Inflammatory macrophage treated with lipopolysaccharide for 1 hour (primary cell): ENCODE data around the gene ARHGEF33.
A peak's percentile ranks its signal among the peaks of the same experiment; 100 is the strongest.

Experiments used
- DNase-seq, 2 donors: peaks; one replicate each; pipeline ENCODE4 v3.0.0-alpha.2; 2020 to 2022

Gene ARHGEF33

DNA sequence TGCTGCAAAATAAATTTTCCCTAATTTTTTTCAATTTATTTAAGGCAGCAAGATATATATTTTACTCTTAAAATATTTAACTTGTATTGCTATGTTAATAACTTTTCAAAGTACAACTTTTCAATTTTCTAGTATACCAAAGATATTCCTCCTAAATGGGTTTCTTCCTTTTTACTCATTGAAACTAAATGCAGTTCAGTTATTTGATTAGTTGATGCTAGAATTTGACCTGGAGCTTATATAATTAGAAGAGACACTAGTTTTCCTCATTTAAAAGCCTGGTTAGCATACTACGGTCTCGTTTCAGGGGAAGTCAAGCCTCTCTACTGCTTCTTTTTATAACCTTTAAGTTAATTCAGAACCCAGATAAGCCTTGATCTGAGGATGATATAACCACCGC, at the start of gene ARHGEF33:
Gene ARHGEF33 (plus strand): TSS at position 301 of the 400 bp plus-strand sequence. CDS start 29,573 bp downstream, outside the sequence.
- DNase-seq, result no peak

DNA sequence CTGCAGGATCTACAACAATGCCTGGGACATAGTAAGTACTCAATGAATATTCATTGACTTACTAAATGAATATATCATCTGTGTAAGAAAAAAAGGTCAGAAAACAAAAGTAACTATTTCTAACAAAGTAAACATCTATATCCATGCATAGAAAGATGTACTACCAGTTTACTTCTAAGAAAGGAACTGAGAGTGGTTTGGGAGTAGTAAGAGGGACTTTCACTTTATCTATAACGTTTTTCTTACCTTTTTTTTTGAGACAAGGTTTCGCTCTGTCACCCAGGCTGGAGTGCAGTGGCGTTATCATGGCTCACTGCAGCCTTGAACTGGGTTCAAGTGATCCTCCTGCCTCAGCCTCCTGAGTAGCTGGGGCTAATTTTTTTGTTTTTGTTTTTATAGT, 39.6 kb upstream of the ARHGEF33 start:
- no peak for DNase-seq

DNA sequence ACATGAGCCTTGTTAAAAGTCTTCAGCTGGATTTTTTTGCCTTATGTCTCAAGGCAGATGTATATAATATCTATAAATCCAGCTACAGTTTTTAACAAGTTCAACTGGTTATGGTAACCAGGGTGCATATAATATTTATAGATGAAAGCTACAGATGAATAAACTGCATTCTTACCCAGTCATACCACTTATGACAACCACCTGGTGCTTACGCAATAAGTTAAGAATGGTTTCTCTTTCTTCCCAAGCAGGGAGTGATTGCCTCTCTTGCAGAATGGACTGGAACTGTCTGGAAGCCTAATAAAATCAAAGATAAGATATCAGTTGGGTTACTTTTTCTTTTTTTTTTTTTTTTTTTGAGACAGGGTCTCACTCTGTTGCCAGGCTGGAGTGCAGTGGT, 33.5 kb upstream of the ARHGEF33 start:
- DNase-seq, result no peak

DNA sequence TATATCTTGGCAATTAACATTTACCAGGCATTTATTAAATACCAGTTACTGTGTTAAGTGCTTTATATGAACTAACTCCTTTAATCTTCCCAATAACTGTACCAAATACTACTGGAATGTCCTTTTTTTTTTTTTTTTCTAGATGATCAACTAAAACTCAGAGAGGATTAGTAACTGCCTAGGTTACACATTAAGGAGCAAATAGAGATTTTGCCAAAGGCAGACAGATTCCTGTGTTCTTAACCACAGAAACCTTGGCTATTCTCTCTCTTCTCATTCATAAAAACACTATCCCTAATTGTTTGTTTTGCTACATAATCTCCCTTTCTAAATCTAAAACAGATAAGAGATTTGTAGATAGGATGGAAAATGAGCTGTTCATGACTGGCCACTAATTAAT, 27.2 kb upstream of the ARHGEF33 start:
- DNase-seq, result no peak

DNA sequence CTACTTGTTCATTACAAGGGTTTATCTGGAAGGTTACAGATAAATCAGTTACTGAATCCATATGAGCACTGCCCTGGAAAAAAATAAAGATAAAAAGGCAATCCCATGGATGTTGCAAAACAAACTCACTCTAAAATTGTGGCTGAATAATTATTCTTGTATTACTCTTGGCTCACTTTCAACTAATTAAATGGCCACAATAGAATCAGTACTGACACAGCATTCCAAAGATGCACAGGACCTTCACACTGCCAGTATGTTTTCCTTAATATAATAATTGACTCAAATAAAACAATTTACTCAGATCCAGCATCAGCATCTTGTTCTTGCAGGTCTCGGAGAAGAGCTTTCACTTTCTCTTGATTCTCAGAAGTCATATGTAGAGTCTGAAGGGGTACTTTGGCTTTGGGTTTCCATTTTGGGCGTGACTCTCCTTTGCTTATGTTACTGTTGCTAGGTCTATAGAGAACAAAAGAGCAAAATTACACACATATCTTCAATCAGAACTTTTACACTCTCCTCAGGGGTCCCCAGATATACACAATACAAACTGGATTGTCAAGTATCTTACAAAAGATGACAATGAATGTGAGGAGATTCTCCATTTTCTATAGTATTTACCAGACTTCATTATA, 26.5 kb upstream of the ARHGEF33 start:
- no peak for DNase-seq

DNA sequence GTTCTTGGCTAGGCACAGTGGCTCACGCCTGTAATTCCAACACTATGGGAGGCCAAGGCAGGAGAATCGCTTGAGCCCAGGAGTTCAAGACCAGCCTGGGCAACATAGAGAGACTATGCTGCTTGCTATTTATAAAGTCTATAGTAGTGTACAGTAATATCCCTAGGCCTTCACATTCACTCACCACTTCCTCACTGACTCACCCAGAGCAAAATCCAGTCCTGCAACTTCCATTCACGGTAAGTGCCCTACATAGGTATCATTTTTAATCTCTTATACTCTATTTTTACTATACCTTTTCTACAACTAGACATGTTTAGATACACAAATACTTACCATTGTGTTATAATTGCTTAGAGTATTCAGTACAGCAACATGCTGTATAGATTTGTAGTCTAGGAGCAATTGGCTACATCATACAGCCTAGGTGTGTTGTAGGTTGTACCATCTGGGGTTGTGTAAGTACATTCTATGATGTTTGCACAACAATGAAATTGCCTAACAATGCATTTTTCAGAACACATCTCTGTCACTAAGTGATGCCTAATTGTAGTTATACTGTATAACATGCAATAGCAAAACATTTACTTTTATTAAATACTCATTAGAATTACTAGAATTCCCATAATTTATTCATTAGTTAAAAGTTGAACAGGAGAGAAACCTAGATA, 22.8 kb upstream of the ARHGEF33 start:
- DNase-seq, result no peak

DNA sequence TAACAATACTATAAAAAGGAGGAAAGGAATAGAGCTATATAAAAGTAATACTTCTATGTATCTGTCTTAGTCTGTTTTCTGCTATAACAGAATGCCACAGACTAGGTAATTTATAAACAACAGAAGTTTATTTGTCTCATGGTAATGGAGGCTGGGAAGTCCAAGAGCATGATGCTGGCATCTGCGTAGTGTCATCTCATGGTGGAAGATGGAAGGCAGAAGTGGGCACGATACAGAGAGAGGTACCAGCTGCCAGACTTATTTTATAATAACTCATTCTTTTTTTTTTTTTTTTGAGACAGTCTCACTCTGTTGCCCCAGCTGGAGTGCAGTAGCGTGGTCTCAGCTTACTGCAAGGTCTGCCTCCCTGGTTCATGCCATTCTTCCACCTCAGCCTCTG, 18.2 kb upstream of the ARHGEF33 start:
- DNase-seq, result no peak

DNA sequence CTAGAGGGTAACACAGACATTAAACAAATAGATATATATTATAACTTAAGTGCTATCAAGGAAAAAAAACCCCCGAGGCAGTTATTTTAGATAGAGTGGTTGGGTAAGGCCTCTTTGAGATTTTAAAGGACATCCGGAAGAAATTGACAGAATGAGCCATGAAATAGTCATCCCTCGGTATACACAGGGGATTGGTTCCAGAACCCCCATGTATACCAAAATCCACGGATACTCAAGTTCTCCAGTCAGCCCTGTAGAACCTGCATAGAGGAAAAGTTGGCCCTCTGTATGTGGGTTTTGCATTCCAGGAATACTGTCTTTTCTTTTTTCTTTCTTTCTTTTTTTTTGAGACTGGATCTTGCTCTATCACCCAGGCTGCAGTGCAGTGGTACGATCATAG, 15.9 kb upstream of the ARHGEF33 start:
- DNase-seq, result no peak

DNA sequence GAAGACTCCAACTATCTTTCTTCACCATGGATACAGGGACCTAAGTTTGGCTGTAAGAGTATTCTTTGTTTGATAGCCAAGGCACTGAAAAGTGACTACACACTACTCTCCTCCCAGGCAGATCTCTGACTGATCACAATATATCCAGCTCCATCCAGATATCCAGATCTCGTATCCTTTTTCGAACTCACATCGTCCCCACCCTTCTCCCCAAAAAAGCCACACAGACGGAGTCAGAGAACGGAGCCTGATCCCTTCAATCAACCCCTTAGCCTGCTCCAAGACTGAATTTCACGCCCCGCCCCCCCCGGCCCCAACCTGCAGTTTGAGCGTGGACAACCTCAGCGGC, 14.5 kb upstream of the ARHGEF33 start:
- DNase-seq, result no peak

DNA sequence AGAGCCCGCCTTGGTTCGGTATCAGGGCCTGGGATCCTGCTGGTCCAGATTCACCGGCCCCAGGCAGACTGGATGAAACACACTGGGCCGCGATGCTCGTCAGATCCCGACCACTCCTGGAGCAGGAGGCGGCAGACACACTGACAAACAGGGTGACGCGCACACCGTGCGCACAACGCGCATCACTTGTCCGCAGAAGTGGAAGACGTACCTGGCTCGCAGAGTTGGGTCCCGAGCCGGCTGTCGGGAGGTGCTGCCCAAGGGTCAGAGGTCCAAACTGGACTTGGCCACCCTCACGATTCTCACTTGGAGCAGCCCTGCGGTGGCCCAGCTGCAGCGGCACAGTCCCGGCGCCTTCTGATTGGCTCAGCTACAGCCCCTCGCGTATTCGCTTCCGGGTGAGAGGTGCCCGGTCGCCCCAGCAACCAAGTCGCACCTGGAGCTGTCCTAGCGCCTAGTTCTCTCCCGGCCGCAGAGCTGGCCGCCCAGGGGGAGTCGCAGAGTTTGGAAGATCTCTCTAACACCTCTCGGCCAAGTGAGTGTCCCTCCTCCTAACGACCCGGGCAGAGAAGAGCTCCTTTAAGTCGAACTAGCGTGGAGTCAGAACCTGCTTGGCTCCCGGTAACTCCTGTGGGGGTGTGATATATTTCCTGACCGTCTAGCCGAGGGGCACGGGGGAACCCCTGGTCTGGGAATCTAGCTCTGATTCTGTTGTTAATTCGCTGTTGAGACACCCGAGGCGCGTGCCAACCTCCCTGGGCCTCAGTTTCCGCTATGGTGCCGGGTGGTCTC, 13.9 kb upstream of the ARHGEF33 start, which contains the start of the genes DHX57 and MORN2:
Gene DHX57 (minus strand): TSS at position 359 of the 792 bp plus-strand sequence. CDS start 7,529 bp downstream, outside the sequence.
Gene MORN2 (plus strand): TSS at position 401 of the 792 bp plus-strand sequence.
- peak; percentile 65 to 73 for DNase-seq

DNA sequence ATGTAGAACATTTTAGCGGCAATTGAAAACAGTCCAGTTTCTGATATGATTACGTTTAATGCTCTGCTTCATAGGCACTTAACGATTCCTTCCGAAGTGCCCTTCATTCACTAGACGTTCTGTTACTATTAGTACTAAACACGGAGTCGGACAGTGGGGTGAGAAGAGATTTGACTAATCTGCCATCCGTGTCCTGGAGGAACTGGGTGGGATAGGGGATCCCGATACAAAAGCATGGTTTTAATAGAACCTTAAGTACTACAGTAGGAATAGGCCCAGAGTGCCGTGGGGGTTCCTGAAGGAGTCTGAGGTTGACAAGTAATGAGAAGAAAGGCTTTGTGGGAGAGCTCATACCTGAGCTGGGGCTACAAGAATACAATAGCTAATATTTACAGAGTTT, 13.3 kb upstream of the ARHGEF33 start:
- no peak for DNase-seq

DNA sequence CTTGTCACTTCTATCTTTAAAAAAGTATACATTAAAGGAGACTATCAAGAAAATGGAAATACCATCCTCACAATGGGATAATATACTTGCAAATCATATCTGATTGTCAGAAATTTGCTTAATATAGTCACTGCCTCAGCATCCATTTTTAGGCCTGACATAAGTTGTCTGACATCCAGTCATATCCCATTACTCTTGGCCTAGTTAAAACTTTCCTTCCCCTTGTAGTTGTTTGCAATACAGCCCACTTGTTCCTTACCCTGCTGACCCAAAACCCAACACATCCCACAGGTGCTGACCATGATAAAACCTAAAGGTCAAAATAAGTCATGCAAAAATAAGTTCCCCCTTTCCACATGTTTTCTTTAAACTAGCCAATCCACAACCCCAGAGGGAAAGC, 3.6 kb upstream of the ARHGEF33 start:
- no peak for DNase-seq

DNA sequence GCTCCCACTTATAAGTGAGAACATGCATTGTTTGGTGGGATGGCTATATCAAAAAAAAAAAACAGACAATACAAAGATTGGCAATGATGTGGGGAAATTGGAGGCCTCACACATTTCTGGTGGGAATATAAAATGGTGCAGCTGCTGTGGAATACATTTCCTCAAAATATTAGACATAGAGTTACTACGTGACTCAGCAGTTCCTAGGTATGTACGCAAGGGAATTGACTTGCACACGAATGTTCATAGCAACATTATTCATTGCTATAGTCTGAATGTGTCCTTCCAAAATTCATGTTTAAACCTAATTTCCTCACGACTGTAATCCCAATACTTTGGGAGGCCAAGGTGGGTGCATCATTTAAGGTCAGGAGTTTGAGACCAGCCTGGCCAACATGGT, 2.3 kb upstream of the ARHGEF33 start:
- DNase-seq, result no peak

DNA sequence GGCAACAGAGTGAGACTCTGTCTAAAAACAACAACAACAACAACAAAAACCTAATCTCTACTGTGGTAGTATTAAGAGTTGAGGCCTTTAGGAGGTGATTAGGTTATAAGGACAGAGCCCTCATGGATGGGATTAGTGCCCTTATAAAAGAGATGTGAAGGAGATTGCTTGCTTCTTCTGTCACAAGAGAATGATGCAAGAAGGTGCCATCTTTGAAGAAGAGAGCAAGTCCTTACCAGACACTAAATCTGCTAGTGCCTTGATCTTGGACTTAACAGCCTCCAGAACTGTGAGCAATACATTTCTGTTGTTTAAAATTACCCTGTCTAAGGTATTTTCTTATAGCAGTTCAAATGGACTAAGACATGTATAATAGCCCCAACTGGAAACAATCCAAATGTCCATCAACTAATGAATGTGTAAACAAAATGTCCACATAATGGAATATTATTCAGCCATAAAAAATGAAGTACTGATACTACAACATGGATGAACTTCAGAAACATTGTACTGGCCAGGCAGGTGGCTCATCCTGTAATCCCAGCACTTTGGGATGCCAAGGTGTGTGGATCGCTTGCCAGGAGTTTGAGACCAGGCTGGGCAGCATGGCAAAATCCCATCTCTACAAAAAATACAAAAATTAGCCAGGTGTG, 1.6 kb upstream of the ARHGEF33 start:
- DNase-seq, result no peak

DNA sequence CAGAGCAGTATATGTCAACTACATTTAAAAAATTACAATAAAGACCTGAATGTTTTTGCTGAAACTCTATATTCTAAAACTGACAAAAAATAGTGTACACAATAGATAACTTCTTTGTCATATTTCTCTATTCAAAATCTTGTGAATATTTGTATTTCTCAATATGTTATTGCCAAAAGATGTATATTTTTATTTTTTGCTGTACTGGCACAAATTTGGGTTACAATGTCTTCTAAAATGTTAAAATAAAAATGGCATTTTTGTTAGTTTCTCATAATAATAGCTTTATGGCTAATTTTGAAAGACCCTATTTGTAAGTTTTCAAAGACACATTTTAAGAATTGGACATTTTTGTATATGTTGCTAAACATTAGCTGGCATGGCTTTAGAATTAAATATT, 630 bp upstream of the ARHGEF33 start:
- no peak for DNase-seq

DNA sequence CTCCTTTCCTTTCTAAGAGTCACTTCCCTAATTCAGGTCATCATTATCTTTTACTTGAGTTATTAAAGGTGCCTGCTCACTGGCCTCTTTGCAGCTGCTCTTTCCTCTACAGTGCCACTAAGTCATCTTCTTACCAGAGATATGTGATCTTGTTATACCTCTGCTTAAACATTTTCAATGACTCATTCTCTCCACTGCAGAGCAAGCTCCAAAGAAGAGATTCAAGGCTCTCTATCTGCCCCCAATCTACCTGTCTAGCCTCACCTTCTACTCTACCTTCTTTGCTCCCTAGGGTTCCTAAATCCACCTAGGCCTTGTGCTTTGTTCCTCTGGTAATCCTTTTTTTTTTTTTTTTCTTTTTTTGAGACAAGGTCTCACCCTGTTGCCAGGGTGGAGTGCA, 3.1 kb downstream of the ARHGEF33 start:
- DNase-seq, result no peak

DNA sequence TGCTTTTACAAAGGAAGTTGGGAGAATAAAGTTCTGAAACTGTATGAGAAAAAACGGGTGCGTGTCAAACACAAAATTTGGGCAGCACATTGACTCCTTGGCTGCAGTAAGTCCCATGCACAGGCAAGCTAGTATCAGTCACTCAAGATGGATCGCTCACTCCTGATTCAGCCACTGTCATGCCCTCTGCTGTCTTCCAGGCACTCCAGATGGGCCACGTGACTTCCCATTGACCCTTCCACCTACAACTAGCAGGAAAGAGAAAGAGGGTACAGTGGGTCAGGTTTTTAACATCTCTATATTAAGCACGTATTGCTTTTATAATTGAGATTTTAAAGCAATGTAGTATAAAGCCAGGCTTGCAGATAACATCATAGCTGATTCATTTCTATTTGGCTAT, 8.6 kb downstream of the ARHGEF33 start:
- no peak for DNase-seq

DNA sequence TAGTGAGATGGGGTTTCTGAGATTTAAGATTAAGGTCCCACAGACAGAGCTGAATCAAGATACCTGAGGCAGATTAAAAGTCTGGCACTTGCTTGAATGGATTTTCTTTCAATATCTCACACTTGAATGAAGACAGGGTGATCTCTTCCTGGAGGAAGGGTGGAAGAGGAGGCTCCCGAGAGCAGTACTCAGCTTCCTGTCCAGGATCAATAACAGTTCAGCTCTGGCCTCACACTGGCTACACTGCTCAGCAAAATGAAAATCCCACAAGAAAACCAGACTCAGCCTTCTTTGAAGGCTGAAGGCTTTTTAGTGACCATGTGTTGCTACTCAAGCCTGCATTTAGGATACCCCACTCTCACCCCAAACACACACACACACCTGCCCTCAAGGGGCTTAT, 11.1 kb downstream of the ARHGEF33 start:
- DNase-seq, result no peak

DNA sequence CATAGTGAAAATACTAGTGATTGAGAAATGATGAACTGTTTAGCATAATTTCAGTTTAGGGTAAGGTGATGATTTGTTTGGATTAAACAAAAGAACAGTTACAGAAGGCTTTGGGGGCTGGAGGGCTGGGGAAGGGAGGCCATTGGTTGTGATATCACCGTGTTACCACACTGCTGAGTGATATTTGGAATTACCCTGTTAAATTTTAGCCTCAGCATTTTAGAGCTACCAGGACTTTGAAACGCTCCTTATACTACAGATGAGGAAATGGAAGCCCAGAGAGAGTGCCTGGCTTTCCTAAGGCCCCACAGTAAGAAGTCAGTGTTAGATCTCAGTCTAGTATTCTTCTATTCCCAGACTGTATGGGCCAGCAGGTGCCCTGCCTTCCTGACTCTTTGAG, 15.6 kb downstream of the ARHGEF33 start:
- DNase-seq, result no peak

DNA sequence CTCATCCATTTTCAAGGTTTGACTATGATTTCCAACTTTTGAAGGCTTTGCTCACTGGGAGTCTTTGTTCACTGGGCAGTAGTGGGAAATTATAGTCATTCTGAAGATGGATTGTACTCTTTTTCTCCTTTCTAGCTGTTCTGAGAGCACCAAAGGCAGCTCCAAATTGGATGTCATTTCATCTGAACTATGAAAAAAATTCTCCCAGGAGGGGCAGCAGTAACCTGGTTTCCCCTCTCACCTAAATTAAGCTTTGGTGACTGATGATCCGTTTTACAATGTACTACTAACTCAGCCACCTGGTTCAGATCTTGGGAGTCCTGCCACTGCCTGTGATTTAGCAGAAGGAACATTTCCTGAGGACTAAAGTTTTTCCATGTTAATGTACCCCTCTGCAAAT, 17.6 kb downstream of the ARHGEF33 start:
- no peak for DNase-seq

DNA sequence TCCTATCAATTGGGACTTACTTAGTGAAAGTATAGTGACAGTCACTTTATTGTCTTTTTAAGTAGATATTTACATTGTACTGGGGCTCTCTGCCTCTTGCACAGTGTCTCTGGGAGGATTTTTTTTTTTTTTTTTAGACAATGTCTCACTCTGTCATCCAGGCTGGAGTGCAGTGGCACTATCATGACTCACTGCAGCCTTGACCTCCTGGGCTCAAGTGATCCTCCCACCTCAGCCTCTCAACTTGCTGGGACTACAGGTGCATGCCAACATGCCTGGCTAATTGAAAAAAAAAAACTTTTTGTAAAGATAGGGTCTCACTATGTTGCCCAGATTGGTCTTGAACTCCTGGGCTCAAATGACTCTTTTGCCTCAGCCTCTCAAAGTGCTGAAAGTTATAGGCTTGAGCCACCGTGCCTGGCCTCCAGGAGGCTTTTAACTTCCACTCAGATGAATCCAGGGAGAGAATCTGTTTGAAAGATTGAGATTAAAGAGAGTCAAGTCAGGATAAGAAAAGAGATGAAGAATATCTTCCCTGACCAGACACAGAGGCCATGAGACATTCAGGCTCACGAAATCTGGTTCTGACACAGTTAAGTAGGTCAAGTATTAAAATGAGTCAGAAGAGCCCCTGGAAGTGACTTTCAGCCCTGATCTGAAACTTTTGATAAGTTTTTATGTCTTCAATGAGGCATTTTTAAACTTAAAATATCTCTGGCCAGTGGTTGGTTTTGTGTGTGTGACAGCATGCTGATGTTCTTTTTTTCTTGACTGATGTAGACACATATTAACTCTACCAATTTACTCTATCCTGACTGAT, 18.3 kb downstream of the ARHGEF33 start:
- no peak for DNase-seq

DNA sequence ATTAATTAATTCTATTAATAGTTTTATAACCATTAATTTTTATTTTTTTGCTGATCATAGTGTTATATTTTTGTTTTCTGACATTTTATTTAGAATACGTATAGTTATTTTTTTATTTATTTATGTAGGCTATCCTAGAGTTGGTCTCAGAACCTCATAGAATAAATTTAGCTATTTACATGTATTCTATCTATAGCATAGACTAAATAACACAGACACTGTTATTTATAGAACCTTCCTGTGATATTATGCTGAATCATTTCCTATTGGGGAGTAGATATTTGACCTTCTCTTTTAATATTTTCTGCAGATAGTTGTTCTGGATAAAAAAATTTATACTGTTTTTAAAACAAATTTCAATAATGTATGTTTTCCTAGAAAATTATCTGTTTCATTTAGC, 20.2 kb downstream of the ARHGEF33 start:
- no peak for DNase-seq

DNA sequence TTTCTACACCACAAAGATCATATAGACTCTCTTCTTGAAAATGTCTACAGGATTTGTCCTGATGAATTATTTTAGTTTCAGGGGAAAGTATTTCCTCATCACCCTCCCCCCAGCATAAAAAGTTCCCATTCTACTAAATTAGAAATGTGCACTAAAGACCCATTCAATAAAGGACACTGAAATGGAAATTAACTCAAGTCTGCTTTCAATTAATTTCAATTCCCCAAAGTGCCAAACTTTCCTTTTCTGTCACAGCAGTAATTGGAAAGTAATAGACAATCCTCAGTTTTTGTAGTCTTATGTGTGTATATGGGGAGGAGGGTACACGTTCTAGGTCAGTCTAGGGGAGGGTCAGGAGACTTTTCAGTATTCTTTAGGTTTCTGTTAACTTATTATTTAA, 21.5 kb downstream of the ARHGEF33 start:
- no peak for DNase-seq
